Skeletal muscle tissue (tissue), 4 donors: ENCODE data around the gene PARD6A. TPM values are rescaled to one million over a fixed set of nuclear protein-coding genes. Genes with fewer than 3 reads are reported as not detected.

Source experiments
- H3K27ac ChIP-seq: one replicate; pipeline ENCODE4 v1.7.0; 2013; ENCODE audit warnings: mild to moderate bottlenecking, low read depth, low read length, inconsistent platforms
- H3K27me3 ChIP-seq, 3 donors: one replicate each; pipeline ENCODE4 v1.7.0; 2013; ENCODE audit warnings: low read length in 3 of 3; ENCODE audit not compliant: control insufficient read depth in 3 of 3, insufficient read depth in 3 of 3
- H3K36me3 ChIP-seq, 3 donors: one replicate each; pipeline ENCODE4 v1.7.0; 2013; ENCODE audit warnings: low read length in 3 of 3; ENCODE audit not compliant: control insufficient read depth in 3 of 3, insufficient read depth in 3 of 3
- H3K4me1 ChIP-seq, 3 donors: one replicate each; pipeline ENCODE4 v1.7.0; 2013; ENCODE audit warnings: low read length in 3 of 3, mild to moderate bottlenecking in 3 of 3; ENCODE audit not compliant: control insufficient read depth in 3 of 3, insufficient read depth in 3 of 3
- H3K4me3 ChIP-seq, 3 donors: one replicate each; pipeline ENCODE4 v1.7.0; 2013; ENCODE audit warnings: low read length in 3 of 3
- H3K9ac ChIP-seq, 3 donors: one replicate each; pipeline ENCODE4 v1.7.0; 2013; ENCODE audit warnings: low read length in 3 of 3, mild to moderate bottlenecking in 3 of 3, moderate library complexity in 2 of 3, low read depth in 1 of 3
- H3K9me3 ChIP-seq, 3 donors: one replicate each; pipeline ENCODE4 v1.7.0; 2013; ENCODE audit warnings: low read length in 3 of 3; ENCODE audit not compliant: control insufficient read depth in 3 of 3
- total RNA-seq: library from RNA; depleted of rRNA; stranded (reverse); fragments of >200 nt; gene quantifications from one replicate; pipeline ENCODE4 v1.2.3, GENCODE V29; 2014
- donor health status: Osteomylitis.

The PARD6A gene
- total RNA-seq, 1 donor from 2014 or later: 0.52 TPM

DNA sequence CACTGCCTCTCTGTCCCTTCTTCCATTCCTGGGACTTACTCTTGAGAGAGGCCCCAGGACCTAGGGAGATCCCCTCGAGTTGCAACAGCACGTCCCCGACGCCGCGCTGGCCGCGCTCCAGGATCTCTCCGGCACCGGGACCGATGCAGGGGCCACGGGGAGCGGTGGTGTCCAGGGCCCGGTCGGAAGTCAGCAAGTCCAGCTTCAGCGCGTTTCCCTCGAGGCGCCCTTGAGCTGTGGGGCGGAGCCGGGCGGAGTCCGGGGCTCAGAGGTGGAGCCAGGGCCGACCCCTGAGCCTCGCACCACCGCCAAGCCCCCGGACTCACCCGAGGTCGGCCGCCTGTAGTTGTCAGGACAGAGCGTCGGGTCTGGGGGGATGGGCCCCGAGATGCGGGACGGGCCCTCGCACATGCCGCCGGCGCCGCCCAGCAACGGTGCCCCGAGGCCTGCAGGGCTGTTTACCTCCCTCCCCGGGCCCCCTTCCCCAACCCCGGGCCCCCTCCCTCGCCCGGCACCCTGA is 5.3 kb downstream of the PARD6A start:
- peak overlapping the region; percentile 81 for H3K27ac ChIP-seq
- H3K36me3 ChIP-seq: peaks cover 4 to 8% (median 7%) of the 10 kb centered on the region in 3 donors
- H3K4me3 ChIP-seq: peak overlapping the region; percentile 41 to 88 (median 85)
- no peaks in the 10 kb centered on the region for H3K9me3 ChIP-seq
- H3K9ac ChIP-seq: peak overlapping the region in 2 of 3 donors; percentile 90
- no peaks in the 10 kb centered on the region for H3K27me3 ChIP-seq
- H3K4me1 ChIP-seq: peaks cover 24 to 32% (median 25%) of the 10 kb centered on the region in 3 donors

DNA sequence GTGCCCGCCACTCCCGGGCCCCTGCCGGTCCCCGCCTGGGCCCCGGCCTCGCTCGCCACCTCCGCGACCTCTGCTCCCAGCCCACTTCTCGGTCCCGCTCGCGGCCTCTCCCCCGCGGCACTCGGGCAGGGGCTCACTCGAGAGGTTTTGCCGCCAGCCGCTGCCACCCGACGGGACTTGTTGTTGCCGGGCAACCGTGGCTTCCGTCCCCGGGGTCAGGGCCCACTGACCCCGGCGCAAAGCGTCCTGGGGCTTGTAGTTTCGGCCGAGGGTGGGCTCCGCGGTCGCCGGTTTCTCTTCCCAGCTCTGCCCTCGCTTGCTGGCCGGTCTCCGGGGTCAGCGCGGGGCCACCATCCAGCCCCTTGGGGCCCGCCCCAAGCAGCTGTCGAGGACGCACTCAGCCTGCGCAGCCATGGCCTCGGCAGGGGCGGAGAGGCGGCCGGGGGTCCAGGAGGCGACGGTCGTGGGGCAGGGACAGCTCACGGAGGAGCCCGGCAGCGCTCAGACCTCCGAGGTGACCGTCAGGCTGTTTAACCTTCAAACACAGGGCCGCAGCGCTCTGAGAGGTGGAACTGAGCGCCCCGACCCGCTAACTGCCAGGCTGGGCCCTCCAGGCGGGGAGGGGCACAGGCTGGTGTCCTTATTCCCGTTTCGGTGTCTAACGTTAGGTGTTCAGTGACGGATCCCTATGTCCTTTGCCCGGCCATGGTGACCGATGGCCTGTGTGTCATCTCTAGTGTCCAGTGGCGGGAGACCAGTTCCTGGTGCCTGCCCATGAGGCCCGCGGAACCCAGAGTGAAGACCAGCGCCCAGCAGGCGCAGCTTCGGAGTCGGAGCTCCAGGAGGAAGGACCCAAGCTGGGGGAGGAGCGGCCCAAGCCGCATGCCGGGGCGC is 6.0 kb downstream of the PARD6A start, which contains the start of the genes C16orf86 and ENKD1:
Gene C16orf86, plus strand, starts transcription at position 256 of the 894 bp plus-strand sequence. Its CDS starts 157 bp downstream, at position 413.
Gene ENKD1, minus strand, starts transcription at position 192 of the 894 bp plus-strand sequence. CDS start 308 bp downstream, outside the sequence.
- Histone ChIP-seq H3K27ac (peak within 1 kb of the TSS; percentile 81), H3K4me3 (peak within 1 kb of the TSS; percentile 78 to 88 (median 85)), H3K9me3 (no peaks in the 10 kb centered on the region), H3K9ac (peak within 1 kb of the TSS; percentile 81 to 90 (median 90)), H3K27me3 (no peaks in the 10 kb centered on the region), H3K36me3 (peaks cover 4 to 8% (median 7%) of the 10 kb centered on the region in 3 donors), H3K4me1 (peaks cover 20 to 26% (median 20%) of the 10 kb centered on the region in 3 donors)

GRCh38 chr16:67667453-67667816 is 6.7 kb downstream of the PARD6A start:
- peak overlapping the region; percentile 81 for H3K27ac ChIP-seq
- no peaks in the 10 kb centered on the region for H3K9me3 ChIP-seq
- peak overlapping the region; percentile 81 to 90 (median 90) for H3K9ac ChIP-seq
- peaks cover 4 to 7% (median 7%) of the 10 kb centered on the region in 3 donors for H3K36me3 ChIP-seq
- peak overlapping the region; percentile 78 to 88 (median 85) for H3K4me3 ChIP-seq
- no peaks in the 10 kb centered on the region for H3K27me3 ChIP-seq
- H3K4me1 ChIP-seq: peaks cover 20 to 30% (median 20%) of the 10 kb centered on the region in 3 donors

GRCh38 chr16:67667817-67668494 is 7.2 kb downstream of the PARD6A start:
- Histone ChIP-seq H3K9me3 (no peaks in the 10 kb centered on the region), H3K27ac (peak overlapping the region; percentile 81), H3K9ac (peak overlapping the region; percentile 81 to 90 (median 90)), H3K4me3 (peak overlapping the region; percentile 78 to 88 (median 85)), H3K4me1 (peaks cover 21 to 34% (median 22%) of the 10 kb centered on the region in 3 donors), H3K36me3 (peaks cover 0 to 5% (median 3%) of the 10 kb centered on the region in 3 donors), H3K27me3 (no peaks in the 10 kb centered on the region)

DNA sequence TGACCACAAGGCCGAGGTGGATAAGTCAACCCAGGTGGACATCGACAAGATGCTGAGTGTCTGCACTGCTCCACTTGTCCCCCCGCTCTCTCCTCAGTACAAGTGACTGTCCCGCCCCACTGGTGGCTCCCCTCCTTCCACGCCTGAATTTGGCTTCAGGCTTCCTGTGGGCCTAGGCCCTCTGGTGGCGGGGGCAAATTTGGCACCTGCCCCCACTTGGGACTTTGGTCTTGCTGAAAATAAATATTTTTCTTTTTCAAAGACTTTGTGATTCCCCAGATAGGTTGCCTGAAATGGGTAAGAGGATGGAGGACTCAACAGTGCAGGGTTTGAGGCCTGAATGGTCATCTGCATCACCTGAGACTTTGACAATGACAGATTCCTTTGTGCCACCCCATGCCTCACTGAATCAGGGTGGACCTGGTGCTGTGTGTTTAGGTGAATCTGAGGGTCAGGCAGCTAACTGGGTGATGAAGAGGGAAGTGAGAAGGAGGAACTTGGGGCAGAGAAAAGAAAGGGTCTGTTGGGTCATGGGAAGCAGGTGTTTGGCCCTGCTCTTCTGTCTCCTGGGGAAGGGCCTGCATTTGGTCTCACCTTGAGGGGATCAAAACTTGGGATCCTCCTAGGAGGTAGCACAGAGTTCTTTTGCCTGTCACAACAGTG is 7.9 kb downstream of the PARD6A start:
- Histone ChIP-seq H3K27me3 (no peaks in the 10 kb centered on the region), H3K4me3 (no peak overlapping the region), H3K4me1 (peaks cover 26 to 40% (median 28%) of the 10 kb centered on the region in 3 donors), H3K27ac (no peak overlapping the region), H3K9ac (peak overlapping the region in 1 of 3 donors; percentile 25), H3K9me3 (no peaks in the 10 kb centered on the region), H3K36me3 (peaks cover 0 to 1% (median under 1%) of the 10 kb centered on the region in 3 donors)

- Histone ChIP-seq H3K9me3 (no peaks in the 10 kb centered on the region), H3K4me1 (peaks cover 33 to 49% (median 36%) of the 10 kb centered on the region in 3 donors), H3K4me3 (no peak overlapping the region), H3K27me3 (no peaks in the 10 kb centered on the region), H3K27ac (no peak overlapping the region), H3K9ac (no peak overlapping the region), H3K36me3 (peaks cover 0 to 2% (median 0%) of the 10 kb centered on the region in 3 donors)
Observed at GRCh38 chr16:67669499-67670101, 8.8 kb downstream of the PARD6A start.

DNA sequence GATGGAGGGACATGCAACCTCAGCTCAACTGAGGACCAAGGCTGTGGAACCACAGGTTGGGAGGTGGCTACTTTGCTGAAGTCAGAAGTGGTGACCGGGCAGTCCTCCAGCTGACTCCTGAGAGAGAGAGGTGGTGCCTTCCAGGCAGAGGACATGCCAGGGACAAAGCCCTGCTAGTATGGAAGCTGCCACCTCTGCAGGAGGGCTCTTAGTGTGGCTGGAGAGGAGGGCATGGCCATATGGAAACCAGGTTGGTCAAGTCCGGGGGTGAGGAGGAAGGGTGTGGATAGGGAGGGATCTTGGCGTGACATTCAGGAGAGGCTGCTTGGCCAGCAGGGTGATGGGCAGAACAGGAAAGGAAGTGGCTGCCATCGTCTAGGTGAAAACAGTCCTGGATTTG is 11.5 kb downstream of the PARD6A start:
- H3K4me3 ChIP-seq: no peak overlapping the region
- no peaks in the 10 kb centered on the region for H3K27me3 ChIP-seq
- H3K36me3 ChIP-seq: peaks cover 0 to 5% (median 3%) of the 10 kb centered on the region in 3 donors
- H3K9me3 ChIP-seq: no peaks in the 10 kb centered on the region
- peaks cover 26 to 38% (median 31%) of the 10 kb centered on the region in 3 donors for H3K4me1 ChIP-seq
- no peak overlapping the region for H3K9ac ChIP-seq
- no peak overlapping the region for H3K27ac ChIP-seq

DNA sequence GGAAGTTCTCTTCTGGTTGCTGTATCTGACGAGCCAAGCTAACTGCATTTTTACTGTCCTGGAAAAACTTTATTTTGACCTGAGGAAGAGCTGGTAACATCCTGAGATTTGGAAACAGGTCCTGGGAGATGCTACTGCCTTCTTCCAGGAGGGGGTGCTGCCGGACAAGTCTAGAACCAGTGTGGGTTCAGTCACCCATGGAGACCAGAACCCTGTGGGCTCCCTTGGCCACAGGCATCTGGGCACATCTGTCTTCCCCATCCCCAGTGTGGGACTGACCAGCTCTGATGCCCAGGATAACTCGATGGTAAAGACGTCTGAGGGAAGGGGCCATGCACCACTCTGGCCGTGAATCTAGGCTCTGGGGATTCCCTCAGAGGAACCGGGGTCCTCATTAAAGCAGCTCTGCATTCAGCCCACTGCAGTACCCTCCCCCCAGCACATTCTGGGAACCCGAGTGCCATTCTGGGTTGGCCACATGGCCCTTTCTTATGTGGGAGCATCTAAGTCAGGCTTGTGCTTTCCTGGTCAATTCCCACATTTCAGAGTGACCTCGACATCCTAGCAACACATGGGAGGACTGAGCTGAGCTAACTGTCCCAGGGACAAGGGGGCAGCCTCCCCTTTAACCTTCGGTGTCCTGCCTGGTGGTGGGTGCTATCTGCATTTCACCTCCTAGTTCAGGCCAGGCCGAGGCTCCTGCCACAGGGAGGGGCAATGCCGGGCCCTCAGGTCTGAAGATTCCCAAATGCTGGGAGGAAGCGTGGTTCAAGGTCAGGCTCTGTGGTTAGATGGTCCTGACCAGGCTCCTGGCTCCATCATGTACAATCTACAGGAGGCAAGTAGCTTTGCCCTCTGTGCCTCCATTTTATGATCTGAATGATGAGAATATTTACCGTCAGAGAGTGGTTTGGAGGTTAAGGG is 12.2 kb downstream of the PARD6A start:
- Histone ChIP-seq H3K4me3 (no peak overlapping the region), H3K27me3 (no peaks in the 10 kb centered on the region), H3K9me3 (no peaks in the 10 kb centered on the region), H3K36me3 (peaks cover 0 to 5% (median 3%) of the 10 kb centered on the region in 3 donors), H3K27ac (peak overlapping the region; percentile 78), H3K9ac (peak overlapping the region in 2 of 3 donors; percentile 19 to 65), H3K4me1 (peaks cover 19 to 31% (median 24%) of the 10 kb centered on the region in 3 donors)
